ENCODE measurements around the gene SCAPER. TPM values are rescaled to one million over a fixed set of nuclear protein-coding genes. Genes with fewer than 3 reads are reported as not detected.

SCAPER gene
- polyA plus RNA-seq, 4 donors, result 8.1 to 25.9 (median 14.0) TPM

DNA sequence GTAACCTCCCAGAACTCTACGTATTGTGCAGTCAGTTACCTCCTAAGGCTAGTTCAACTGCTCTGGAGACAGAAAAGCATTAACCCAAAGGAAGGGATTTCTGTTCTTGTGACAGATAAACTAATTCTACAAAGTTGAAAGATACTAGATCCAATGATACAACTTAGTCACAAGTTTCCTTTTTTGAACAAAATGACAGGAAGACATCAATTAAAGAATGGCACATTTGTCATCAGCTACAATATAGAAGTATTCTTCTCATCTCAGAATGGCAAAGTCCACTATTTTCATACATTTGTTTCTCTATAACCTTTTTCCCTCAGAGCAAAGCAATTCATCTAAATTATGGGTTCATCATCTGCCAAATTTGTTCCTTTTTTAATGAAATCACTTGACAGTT, 524.9 kb downstream of the SCAPER start:
- Histone ChIP-seq H3K27me3 (ENCODE audit: control insufficient read depth in 3 of 3, insufficient read depth in 3 of 3, low read length in 3 of 3) (no peaks in the 10 kb centered on the region), H3K9me3 (ENCODE audit: control insufficient read depth in 2 of 2, insufficient read depth in 1 of 2, low read depth in 1 of 2, low read length in 1 of 2) (no peaks in the 10 kb centered on the region), H3K4me3 (ENCODE audit: low read depth in 1 of 3, low read length in 3 of 3) (no peak overlapping the region), H3K27ac (ENCODE audit: low read depth in 1 of 3, low read length in 2 of 3) (no peak overlapping the region), H3K36me3 (ENCODE audit: control insufficient read depth in 3 of 3, insufficient read depth in 2 of 3, low read depth in 1 of 3, low read length in 3 of 3) (peaks cover 0 to 14% (median 0%) of the 10 kb centered on the region in 3 donors), H3K4me1 (ENCODE audit: control insufficient read depth in 3 of 3, insufficient read depth in 2 of 3, low read depth in 1 of 3, low read length in 2 of 3) (peaks cover 0 to 6% (median 0%) of the 10 kb centered on the region in 3 donors)
- WGBS, 3 donors, result 86 to 100% (median 97%) methylated on average over 1 of the region's 1 CpG
- FAIRE-seq (no peak), DNase-seq (no peak)

DNA sequence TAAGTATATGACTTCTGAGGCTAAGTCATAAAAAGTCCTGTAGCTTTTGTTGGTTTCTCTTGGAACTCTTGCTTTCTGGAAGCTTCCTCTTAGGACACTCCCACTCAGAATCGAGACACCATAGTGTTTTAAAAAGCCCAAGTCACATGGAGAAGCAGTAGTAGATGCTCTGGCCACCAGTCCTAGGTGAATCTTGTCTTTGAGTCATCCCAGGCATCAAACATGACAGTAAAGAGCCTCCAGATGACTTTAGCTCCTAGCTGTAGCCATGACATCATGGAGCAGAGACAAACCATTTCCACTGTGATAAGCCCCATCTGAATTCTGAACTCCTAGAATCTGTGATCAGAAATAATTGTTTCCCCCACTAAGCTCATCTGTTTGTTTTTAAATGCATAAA, 526.4 kb downstream of the SCAPER start:
- Histone ChIP-seq H3K27ac (ENCODE audit: low read depth in 1 of 3, low read length in 2 of 3) (no peak overlapping the region), H3K4me3 (ENCODE audit: low read depth in 1 of 3, low read length in 3 of 3) (no peak overlapping the region), H3K27me3 (ENCODE audit: control insufficient read depth in 3 of 3, insufficient read depth in 3 of 3, low read length in 3 of 3) (no peaks in the 10 kb centered on the region), H3K9me3 (ENCODE audit: control insufficient read depth in 2 of 2, insufficient read depth in 1 of 2, low read depth in 1 of 2, low read length in 1 of 2) (no peaks in the 10 kb centered on the region), H3K4me1 (ENCODE audit: control insufficient read depth in 3 of 3, insufficient read depth in 2 of 3, low read depth in 1 of 3, low read length in 2 of 3) (peaks cover 0 to 6% (median 0%) of the 10 kb centered on the region in 3 donors), H3K36me3 (ENCODE audit: control insufficient read depth in 3 of 3, insufficient read depth in 2 of 3, low read depth in 1 of 3, low read length in 3 of 3) (peaks cover 0 to 20% (median 0%) of the 10 kb centered on the region in 3 donors)
- 92 to 100% (median 95%) methylated on average over 1 of the region's 1 CpG for WGBS, 3 donors
- FAIRE-seq (no peak), DNase-seq (no peak)

DNA sequence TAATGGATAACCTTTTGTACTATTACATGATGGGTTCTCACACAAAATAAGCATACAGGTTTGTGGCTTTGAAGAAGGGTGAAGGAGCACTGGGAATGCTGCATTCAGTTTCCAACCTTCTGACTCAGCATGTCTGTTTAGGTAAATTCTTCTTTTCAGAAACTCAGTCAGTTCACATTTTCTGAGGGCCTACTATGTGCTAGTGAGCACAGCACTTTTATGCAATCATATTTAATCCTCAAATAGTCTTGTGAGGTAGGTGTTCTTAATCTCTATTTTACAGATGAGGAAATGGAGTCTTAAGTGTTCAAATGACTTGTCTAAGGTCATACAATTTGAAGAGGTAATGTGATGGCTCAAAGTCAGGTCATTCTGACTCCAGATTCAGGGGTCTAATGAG, 527.4 kb downstream of the SCAPER start:
- DNase-seq (no peak), FAIRE-seq (no peak)
- no peak overlapping the region for H3K4me3 ChIP-seq (ENCODE audit: low read depth in 1 of 3, low read length in 3 of 3)
- H3K9me3 ChIP-seq (ENCODE audit: control insufficient read depth in 2 of 2, insufficient read depth in 1 of 2, low read depth in 1 of 2, low read length in 1 of 2), result no peaks in the 10 kb centered on the region
- no peaks in the 10 kb centered on the region for H3K27me3 ChIP-seq (ENCODE audit: control insufficient read depth in 3 of 3, insufficient read depth in 3 of 3, low read length in 3 of 3)
- H3K27ac ChIP-seq (ENCODE audit: low read depth in 1 of 3, low read length in 2 of 3), result no peak overlapping the region
- H3K36me3 ChIP-seq (ENCODE audit: control insufficient read depth in 3 of 3, insufficient read depth in 2 of 3, low read depth in 1 of 3, low read length in 3 of 3), result peaks cover 0 to 20% (median 0%) of the 10 kb centered on the region in 3 donors
- peaks cover 0 to 6% (median 0%) of the 10 kb centered on the region in 3 donors for H3K4me1 ChIP-seq (ENCODE audit: control insufficient read depth in 3 of 3, insufficient read depth in 2 of 3, low read depth in 1 of 3, low read length in 2 of 3)

DNA sequence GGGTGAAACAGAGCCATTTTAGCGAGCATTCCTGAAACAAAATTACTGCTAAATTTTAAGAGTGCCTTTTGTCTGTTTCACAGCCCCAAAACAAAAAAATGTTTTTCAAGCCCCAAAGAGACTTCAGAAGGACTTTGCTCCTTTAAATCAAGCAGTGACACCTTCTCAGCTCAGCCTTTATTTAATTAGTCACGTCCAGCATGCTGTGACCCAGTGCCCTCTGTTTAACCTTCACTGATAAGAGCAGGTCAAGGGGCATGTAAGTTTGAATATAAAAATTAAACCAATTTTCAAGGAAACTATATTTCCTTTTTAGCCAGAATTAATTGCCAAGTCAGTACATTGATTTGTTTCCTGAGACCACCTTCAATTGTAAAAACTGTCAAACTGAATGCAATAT, 527.9 kb downstream of the SCAPER start:
- Histone ChIP-seq H3K27me3 (ENCODE audit: control insufficient read depth in 3 of 3, insufficient read depth in 3 of 3, low read length in 3 of 3) (no peaks in the 10 kb centered on the region), H3K9me3 (ENCODE audit: control insufficient read depth in 2 of 2, insufficient read depth in 1 of 2, low read depth in 1 of 2, low read length in 1 of 2) (no peaks in the 10 kb centered on the region), H3K36me3 (ENCODE audit: control insufficient read depth in 3 of 3, insufficient read depth in 2 of 3, low read depth in 1 of 3, low read length in 3 of 3) (peaks cover 0 to 20% (median 0%) of the 10 kb centered on the region in 3 donors), H3K4me1 (ENCODE audit: control insufficient read depth in 3 of 3, insufficient read depth in 2 of 3, low read depth in 1 of 3, low read length in 2 of 3) (peaks cover 0 to 6% (median 0%) of the 10 kb centered on the region in 3 donors), H3K4me3 (ENCODE audit: low read depth in 1 of 3, low read length in 3 of 3) (no peak overlapping the region), H3K27ac (ENCODE audit: low read depth in 1 of 3, low read length in 2 of 3) (no peak overlapping the region)
- FAIRE-seq (no peak), DNase-seq (peak; percentile 10 to 15)
- WGBS, 3 donors, result 59 to 70% (median 64%) methylated on average over 2 of the region's 2 CpGs

DNA sequence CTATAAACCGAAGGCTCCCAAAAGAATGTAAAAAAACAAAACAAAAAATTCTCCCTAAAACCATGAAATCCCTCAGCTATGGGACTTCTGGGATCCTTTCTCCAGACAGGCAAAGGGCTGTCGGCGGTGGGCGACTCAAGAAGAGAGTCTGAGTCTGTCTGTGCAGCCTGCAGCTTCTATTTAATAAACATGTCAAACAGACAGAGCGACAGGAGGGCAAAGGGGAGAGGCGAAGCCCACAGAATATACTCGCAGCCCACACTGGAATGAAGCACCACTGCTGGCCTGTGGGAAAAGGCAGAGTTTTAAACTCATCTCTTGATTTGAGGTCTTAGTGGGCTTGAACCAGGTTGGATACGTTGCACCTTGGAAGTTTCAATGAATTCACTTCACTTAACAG, 528.3 kb downstream of the SCAPER start:
- H3K27ac ChIP-seq (ENCODE audit: low read depth in 1 of 3, low read length in 2 of 3), result no peak overlapping the region
- WGBS, 3 donors, result 79 to 94% (median 89%) methylated on average over 8 of the region's 8 CpGs
- FAIRE-seq (no peak), DNase-seq (no peak)
- H3K36me3 ChIP-seq (ENCODE audit: control insufficient read depth in 3 of 3, insufficient read depth in 2 of 3, low read depth in 1 of 3, low read length in 3 of 3), result peaks cover 0 to 20% (median 0%) of the 10 kb centered on the region in 3 donors
- H3K9me3 ChIP-seq (ENCODE audit: control insufficient read depth in 2 of 2, insufficient read depth in 1 of 2, low read depth in 1 of 2, low read length in 1 of 2), result no peaks in the 10 kb centered on the region
- no peaks in the 10 kb centered on the region for H3K27me3 ChIP-seq (ENCODE audit: control insufficient read depth in 3 of 3, insufficient read depth in 3 of 3, low read length in 3 of 3)
- peaks cover 0 to 6% (median 0%) of the 10 kb centered on the region in 3 donors for H3K4me1 ChIP-seq (ENCODE audit: control insufficient read depth in 3 of 3, insufficient read depth in 2 of 3, low read depth in 1 of 3, low read length in 2 of 3)
- H3K4me3 ChIP-seq (ENCODE audit: low read depth in 1 of 3, low read length in 3 of 3), result no peak overlapping the region

DNA sequence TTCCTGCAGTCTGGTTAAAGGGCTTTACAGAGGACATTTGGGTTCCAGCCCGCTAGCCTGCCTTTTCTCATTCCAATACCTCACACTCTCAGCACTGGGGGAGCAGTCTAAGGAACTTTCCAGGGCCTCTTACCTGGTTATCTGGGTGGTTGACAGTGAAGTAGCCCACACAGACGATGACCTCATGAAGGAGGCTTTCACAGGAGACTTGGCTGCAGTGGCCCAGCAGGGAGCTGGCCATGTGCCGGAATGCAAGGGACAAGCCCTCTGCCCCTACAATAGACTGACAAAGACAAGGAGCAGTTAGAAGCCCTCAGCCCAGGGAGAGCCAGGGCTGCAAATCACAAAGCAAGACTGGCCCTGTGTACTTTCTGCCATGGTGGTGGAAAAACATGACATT, 529.1 kb downstream of the SCAPER start:
- H3K4me1 ChIP-seq (ENCODE audit: control insufficient read depth in 3 of 3, insufficient read depth in 2 of 3, low read depth in 1 of 3, low read length in 2 of 3), result peaks cover 0 to 6% (median 0%) of the 10 kb centered on the region in 3 donors
- 94 to 96% (median 96%) methylated on average over 3 of the region's 3 CpGs for WGBS, 3 donors
- H3K36me3 ChIP-seq (ENCODE audit: control insufficient read depth in 3 of 3, insufficient read depth in 2 of 3, low read depth in 1 of 3, low read length in 3 of 3), result peaks cover 0 to 18% (median 0%) of the 10 kb centered on the region in 3 donors
- H3K27me3 ChIP-seq (ENCODE audit: control insufficient read depth in 3 of 3, insufficient read depth in 3 of 3, low read length in 3 of 3), result no peaks in the 10 kb centered on the region
- H3K4me3 ChIP-seq (ENCODE audit: low read depth in 1 of 3, low read length in 3 of 3), result no peak overlapping the region
- FAIRE-seq (no peak), DNase-seq (no peak)
- no peaks in the 10 kb centered on the region for H3K9me3 ChIP-seq (ENCODE audit: control insufficient read depth in 2 of 2, insufficient read depth in 1 of 2, low read depth in 1 of 2, low read length in 1 of 2)
- no peak overlapping the region for H3K27ac ChIP-seq (ENCODE audit: low read depth in 1 of 3, low read length in 2 of 3)

DNA sequence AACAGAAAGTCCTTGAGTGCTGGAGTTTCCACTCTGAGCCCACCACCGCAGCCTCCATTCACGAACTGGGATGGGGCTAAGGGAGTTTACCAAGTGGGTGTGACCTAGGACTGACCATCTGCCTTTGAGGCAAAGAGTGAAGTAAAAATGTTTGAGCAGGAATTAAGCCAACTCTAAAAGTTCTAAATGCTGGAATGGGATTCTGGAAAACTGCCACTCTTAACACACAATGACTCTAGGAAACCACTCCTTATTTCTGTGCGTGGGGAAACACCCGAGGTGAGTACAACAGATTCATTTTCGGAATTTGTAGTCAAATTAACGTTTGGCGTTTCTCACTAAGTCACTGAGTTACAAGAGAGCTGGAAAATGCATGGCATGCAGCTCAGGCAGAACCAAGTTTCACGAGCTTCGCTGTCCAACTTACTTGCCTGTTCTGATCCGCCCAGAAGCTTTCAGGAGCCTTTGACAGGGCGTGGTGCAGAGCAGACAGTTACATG, 537.0 kb downstream of the SCAPER start:
- Histone ChIP-seq H3K4me3 (ENCODE audit: low read depth in 1 of 3, low read length in 3 of 3) (no peak overlapping the region), H3K9me3 (ENCODE audit: control insufficient read depth in 2 of 2, insufficient read depth in 1 of 2, low read depth in 1 of 2, low read length in 1 of 2) (no peaks in the 10 kb centered on the region), H3K27ac (ENCODE audit: low read depth in 1 of 3, low read length in 2 of 3) (no peak overlapping the region), H3K36me3 (ENCODE audit: control insufficient read depth in 3 of 3, insufficient read depth in 2 of 3, low read depth in 1 of 3, low read length in 3 of 3) (peaks cover 0 to 7% (median 2%) of the 10 kb centered on the region in 3 donors), H3K27me3 (ENCODE audit: control insufficient read depth in 3 of 3, insufficient read depth in 3 of 3, low read length in 3 of 3) (no peaks in the 10 kb centered on the region), H3K4me1 (ENCODE audit: control insufficient read depth in 3 of 3, insufficient read depth in 2 of 3, low read depth in 1 of 3, low read length in 2 of 3) (no peaks in the 10 kb centered on the region)
- no peak for FAIRE-seq
- DNase-seq, result no peak
- 61 to 87% (median 75%) methylated on average over 11 of the region's 11 CpGs for WGBS, 3 donors

DNA sequence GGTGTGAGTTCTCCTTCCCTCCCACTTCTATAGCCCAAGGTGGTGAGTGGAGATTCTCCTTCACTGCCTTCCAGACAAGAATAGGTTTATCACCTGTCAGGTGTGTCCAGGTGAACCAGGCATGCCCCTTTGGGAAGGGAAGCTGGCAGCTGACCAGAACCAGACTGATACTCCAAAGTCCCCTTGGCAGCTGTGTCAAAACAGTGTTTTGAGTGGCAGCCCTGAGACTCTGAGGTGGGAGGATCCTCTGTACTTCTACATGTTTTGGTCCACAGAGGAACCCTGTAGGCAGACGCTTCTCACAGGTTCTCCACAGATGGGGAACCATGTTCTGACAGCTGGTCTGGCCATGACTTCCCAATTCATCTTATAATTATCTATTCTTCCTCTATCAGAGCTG, 538.4 kb downstream of the SCAPER start:
- DNase-seq, result peak; percentile 15 to 88
- H3K4me3 ChIP-seq (ENCODE audit: low read depth in 1 of 3, low read length in 3 of 3), result no peak overlapping the region
- no peak for FAIRE-seq
- peaks cover 0 to 7% (median 2%) of the 10 kb centered on the region in 3 donors for H3K36me3 ChIP-seq (ENCODE audit: control insufficient read depth in 3 of 3, insufficient read depth in 2 of 3, low read depth in 1 of 3, low read length in 3 of 3)
- no peaks in the 10 kb centered on the region for H3K9me3 ChIP-seq (ENCODE audit: control insufficient read depth in 2 of 2, insufficient read depth in 1 of 2, low read depth in 1 of 2, low read length in 1 of 2)
- H3K4me1 ChIP-seq (ENCODE audit: control insufficient read depth in 3 of 3, insufficient read depth in 2 of 3, low read depth in 1 of 3, low read length in 2 of 3), result no peaks in the 10 kb centered on the region
- H3K27ac ChIP-seq (ENCODE audit: low read depth in 1 of 3, low read length in 2 of 3), result no peak overlapping the region
- 45 to 72% (median 67%) methylated on average over 1 of the region's 1 CpG for WGBS, 3 donors
- H3K27me3 ChIP-seq (ENCODE audit: control insufficient read depth in 3 of 3, insufficient read depth in 3 of 3, low read length in 3 of 3), result no peaks in the 10 kb centered on the region

DNA sequence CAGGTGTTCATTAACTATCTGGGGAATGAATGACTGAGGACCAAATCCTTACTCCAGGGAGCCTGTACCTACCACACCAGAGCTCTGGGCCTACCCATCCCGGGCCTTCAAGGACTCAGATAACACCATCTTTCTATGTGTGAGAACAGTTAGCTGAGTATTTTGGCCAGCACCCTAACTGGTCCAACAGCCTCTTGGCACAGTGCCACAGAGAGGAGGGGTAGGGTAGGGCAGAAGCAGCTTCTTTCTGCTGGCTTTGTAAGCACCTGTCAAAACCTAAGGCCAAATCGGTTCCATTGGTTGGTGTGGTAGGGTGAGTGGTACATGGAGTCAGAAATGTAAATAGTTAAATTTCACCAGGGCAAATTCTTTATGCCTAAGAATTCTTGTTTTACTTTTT, 541.9 kb downstream of the SCAPER start:
- Histone ChIP-seq H3K4me3 (ENCODE audit: low read depth in 1 of 3, low read length in 3 of 3) (no peak overlapping the region), H3K27ac (ENCODE audit: low read depth in 1 of 3, low read length in 2 of 3) (no peak overlapping the region), H3K4me1 (ENCODE audit: control insufficient read depth in 3 of 3, insufficient read depth in 2 of 3, low read depth in 1 of 3, low read length in 2 of 3) (no peaks in the 10 kb centered on the region), H3K27me3 (ENCODE audit: control insufficient read depth in 3 of 3, insufficient read depth in 3 of 3, low read length in 3 of 3) (no peaks in the 10 kb centered on the region), H3K9me3 (ENCODE audit: control insufficient read depth in 2 of 2, insufficient read depth in 1 of 2, low read depth in 1 of 2, low read length in 1 of 2) (no peaks in the 10 kb centered on the region), H3K36me3 (ENCODE audit: control insufficient read depth in 3 of 3, insufficient read depth in 2 of 3, low read depth in 1 of 3, low read length in 3 of 3) (peaks cover 2 to 6% (median 2%) of the 10 kb centered on the region in 3 donors)
- FAIRE-seq (no peak), DNase-seq (no peak)
- 61 to 83% (median 61%) methylated on average over 2 of the region's 2 CpGs for WGBS, 3 donors

Data from small intestine (tissue), 7 donors.